ENCODE results near the gene WIZ.

The WIZ gene

GRCh38 chr19:15445807-15446376 is 3.9 kb downstream of the WIZ start:
- DNase-seq (ENCODE audit: low spot score) = no peak

GRCh38 chr19:15445227-15445605 is 4.5 kb downstream of the WIZ start:
- no peak for DNase-seq (ENCODE audit: low spot score)

GRCh38 chr19:15444505-15445226 is 5.1 kb downstream of the WIZ start:
- DNase-seq (ENCODE audit: low spot score) = no peak

GRCh38 chr19:15443838-15444237 is 5.9 kb downstream of the WIZ start:
- no peak for DNase-seq (ENCODE audit: low spot score)

- no peak for DNase-seq (ENCODE audit: low spot score)
Measured at GRCh38 chr19:15443325-15443724, 6.4 kb downstream of the WIZ start.

GRCh38 chr19:15442142-15442920 is 7.4 kb downstream of the WIZ start:
- DNase-seq (ENCODE audit: low spot score) = no peak

GRCh38 chr19:15441317-15441716 is 8.4 kb downstream of the WIZ start:
- DNase-seq (ENCODE audit: low spot score) = no peak

GRCh38 chr19:15439821-15440641 is 9.7 kb downstream of the WIZ start:
- no peak for DNase-seq (ENCODE audit: low spot score)

GRCh38 chr19:15439078-15439799 is 10.5 kb downstream of the WIZ start:
- DNase-seq (ENCODE audit: low spot score) = no peak

GRCh38 chr19:15438577-15438976 is 11.2 kb downstream of the WIZ start:
- no peak for DNase-seq (ENCODE audit: low spot score)

- DNase-seq (ENCODE audit: low spot score) = no peak
Measured at GRCh38 chr19:15438124-15438496, 11.6 kb downstream of the WIZ start.

- DNase-seq (ENCODE audit: low spot score) = no peak
Measured at GRCh38 chr19:15437355-15438123, 12.2 kb downstream of the WIZ start.

- DNase-seq (ENCODE audit: low spot score) = no peak
Measured at GRCh38 chr19:15436826-15437110, 13.0 kb downstream of the WIZ start.

GRCh38 chr19:15436012-15436825 is 13.5 kb downstream of the WIZ start:
- no peak for DNase-seq (ENCODE audit: low spot score)

GRCh38 chr19:15433519-15434069 is 16.2 kb downstream of the WIZ start:
- DNase-seq (ENCODE audit: low spot score) = no peak

GRCh38 chr19:15432629-15433518 is 16.9 kb downstream of the WIZ start:
- DNase-seq (ENCODE audit: low spot score) = peak; percentile 93

- no peak for DNase-seq (ENCODE audit: low spot score)
Measured at GRCh38 chr19:15432018-15432494, 17.7 kb downstream of the WIZ start.

GRCh38 chr19:15431396-15432017 is 18.2 kb downstream of the WIZ start:
- no peak for DNase-seq (ENCODE audit: low spot score)

Data from Ammon's horn (tissue), 1 donor.